Fibroblast of skin of back (primary cell): ENCODE results near the gene POU3F3.

Experiments used
- DNase-seq: peaks from one replicate; pipeline ENCODE4 v3.0.0-alpha.2; 2013

POU3F3 gene

DNA sequence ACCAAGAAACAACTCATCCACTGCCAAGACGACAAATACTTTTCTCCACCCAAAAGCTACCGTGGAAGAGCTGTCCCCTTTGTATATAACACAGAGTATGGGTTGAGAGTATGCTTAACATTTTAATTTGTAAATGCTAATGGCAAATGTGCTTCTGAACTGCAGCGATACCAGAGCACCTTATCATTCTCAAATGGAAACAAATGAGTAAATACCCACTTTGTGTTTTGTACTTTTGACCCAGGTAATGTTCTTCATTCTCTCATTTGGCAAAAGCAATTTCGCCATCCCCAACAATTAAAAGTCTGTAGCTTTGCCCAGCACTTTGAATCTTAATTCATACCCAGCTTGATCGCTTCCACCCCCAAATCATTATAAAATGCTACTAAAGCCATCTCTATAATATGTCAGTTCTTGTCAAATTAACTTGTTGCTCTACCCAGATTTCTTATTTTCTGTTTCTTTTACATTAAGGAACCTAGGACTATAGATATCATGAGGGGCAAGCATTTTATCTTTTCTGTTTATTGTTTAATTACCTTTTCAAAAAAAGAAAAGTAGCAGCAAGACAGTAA lies 6.2 kb upstream of the POU3F3 start:
- DNase-seq = no peak

DNA sequence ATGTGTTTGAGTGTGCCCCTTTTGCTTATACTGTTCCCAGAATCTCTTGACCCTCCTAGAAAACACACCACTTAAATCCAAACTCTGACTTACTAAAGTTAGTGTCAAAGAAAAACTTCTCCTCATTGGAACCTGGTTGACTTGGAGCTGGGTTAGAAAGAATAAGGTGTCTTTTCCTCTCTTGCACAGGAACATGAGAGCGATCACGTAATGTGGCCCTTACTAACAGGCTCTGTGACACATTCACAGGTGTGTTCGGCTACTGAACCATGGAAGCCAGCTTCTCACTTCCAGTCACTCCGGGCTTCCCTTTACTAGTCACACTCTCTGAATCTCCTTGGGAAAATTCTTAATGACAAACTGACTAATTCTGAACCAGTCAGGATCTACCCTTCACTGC lies 5.4 kb upstream of the POU3F3 start:
- DNase-seq = no peak

DNA sequence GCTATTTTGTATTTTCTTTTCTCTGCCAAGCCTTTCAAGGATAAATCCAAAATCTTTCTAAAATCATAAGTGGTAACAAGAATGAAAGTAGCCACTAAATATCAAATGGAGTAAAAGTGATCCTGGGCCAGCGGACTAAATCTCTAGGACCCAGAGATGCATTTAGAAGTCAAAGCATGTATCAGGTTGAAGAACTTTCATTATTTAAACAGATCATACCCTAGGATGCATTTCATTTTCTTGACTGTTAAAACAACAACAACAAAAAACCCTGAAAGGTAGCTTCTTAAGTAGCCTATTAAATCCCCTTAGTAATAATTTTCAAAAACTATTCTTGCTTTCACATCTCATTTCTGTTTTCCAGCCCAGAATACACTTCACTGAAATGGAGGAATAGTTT lies 4.8 kb upstream of the POU3F3 start:
- DNase-seq = no peak

DNA sequence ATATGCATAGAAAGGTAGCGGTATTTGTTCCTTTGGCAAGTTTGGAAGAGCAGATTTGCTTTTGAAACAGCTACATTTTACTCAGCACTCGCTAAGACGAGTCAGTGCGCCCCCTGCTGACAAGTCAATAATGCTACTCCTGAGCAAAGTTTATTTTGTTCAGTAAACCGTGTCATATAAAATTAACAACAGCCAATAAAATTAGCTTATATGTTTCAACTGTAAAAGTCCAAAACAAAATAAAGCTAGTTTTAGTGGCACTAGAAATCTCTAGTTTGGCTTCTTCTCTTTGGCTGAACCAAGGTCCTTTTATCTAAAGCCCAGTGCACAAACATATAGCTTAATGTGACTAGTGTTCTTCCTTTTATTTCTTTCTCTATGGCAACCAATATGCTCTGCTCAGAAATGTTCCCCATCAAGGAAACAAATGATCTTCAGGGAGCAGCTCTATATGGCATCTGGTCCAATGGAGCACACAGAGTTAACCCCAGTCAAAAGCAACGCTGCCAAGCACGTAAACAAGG lies 4.2 kb upstream of the POU3F3 start:
- DNase-seq = peak; percentile 54

DNA sequence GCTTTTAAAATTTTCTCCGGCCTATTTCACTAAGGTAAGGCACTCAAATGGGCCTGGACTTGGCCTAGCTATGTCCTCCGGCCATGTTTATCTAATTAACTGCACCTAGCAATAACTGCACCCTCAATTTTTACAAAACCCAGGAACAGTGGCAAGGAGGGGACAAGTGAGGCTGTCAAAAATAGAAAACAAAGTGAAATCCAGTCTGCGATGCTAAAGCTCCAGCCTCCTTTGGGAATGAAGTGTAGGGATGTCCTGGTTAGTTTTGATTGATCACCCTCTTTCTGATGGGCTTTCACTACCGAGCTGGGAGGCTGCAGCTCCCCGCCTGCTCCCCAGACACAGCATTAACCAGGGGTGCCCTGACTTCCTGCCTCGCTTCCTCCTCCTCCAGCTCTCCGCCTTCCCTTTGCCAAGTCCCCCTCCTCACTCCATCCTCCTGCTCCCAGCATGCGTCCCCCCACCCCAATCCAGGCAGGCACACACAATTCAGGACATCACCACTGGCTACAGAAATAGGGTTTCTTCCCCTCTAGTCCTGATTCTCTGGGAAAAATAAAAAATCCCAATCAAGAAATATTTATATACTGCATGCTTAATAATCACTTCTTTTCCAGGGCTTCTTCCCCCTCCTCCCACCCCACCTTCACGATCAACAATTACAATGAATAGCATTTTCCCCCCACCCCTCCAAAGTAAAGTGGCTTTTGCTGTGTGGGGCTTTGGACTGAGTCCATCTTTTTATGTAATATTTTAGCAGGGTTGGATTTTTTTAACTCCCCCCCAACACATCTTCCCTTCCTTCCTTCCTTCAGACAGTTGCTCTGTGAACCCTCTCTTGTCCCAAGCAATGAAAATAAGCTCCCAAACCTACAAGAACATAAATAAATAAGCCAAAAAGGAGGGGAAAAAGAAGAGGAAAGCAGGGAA lies 3.3 kb upstream of the POU3F3 start:
- no peak for DNase-seq

DNA sequence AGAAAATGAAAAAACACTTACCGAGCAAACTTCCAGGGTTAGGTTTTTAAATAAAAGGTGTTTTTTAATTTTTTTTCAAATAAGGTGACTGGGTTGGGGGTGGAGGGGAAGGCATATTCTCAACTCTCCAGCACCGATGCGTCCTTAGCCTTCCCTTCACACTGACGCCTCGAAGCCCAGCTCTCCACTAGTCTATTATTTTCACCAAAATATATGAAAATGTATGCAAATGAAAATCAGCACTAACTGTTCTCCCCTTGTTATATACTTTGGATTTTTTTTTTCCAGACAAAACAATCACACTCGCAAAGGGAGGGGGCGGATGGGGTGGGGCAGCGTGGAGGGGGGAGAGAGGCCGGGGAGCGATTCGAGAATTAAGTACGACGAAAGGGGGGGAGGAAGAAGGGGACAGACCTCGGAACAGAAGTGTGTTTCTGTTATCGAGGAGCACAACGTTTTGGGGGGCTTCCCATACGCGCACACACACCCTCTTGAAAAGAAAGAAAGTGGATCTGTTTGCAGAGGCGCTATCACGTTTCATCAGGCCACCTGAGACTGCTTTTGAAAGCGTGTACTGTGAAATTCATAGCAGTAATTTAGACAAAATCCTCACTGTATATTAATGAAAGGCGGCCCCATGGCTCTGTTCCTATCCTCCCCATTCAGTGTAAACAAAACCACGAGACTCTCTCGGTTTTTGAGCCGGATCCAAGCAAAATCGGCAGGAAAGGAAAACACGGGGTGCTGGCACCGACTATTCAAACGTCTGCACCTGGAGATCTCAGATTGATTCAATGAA lies 2.4 kb upstream of the POU3F3 start:
- DNase-seq = no peak

DNA sequence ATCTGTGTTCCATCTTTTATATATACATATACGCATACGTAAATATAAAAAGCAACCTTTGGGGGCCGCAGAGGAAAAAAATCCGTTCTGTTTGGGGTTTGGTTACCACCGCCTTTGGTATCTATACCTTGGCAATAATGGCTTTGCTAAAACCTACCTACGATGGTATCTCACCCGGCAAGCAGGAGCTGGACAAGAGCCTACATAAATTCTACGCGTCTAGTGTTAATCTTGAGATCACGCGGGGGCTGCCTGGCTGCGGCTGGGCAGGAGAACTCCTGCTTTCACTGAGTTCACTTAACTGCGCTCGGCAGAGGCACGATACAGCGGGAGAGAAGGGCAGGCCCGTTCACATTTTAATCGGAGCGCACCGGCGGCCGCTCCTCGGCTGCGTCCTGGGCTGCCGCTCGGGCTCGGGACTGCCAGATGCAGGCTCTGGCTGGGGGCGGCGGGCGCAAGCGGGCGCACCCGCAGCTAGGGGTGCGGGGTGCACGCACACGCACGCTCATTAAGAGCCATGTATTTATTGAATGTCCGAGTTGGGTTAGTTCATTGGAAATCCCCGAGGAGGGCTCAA lies 1.7 kb upstream of the POU3F3 start:
- no peak for DNase-seq

DNA sequence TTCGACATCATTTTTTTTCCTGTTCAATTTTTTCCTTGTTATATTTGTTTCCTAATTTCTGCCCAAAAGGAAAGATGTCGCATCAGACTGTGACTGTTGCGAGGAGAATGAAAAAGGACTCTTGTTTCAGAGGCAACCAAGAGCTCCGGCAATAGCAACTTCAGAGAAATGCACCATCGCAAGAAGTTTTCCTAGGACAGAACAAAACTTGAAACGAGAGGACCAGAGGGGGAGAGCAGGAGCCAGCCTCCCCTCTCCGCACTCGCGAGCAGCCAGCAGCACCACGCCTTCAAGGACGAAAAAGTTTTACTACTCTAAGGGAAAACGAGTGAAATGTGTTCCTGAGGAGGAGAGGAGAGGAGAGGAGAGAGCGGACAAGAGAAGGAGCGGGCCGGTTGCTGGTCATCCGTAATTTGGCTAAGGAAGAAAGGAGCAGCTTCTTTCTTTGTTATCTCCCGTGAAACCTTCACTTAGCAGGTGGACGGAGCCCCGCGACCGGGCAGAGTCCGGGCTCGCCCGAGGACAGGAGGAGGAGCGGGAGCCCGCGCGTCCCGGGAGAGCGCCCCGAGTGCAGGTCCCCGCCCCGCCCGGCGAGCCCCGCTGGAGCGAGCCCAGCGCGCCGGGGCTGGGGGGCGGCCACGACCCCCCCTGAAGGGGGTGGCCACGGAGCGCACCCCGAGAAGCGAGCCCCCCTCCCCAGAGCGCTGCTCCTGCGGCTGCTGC lies 744 bp downstream of the POU3F3 start:
- no peak for DNase-seq

DNA sequence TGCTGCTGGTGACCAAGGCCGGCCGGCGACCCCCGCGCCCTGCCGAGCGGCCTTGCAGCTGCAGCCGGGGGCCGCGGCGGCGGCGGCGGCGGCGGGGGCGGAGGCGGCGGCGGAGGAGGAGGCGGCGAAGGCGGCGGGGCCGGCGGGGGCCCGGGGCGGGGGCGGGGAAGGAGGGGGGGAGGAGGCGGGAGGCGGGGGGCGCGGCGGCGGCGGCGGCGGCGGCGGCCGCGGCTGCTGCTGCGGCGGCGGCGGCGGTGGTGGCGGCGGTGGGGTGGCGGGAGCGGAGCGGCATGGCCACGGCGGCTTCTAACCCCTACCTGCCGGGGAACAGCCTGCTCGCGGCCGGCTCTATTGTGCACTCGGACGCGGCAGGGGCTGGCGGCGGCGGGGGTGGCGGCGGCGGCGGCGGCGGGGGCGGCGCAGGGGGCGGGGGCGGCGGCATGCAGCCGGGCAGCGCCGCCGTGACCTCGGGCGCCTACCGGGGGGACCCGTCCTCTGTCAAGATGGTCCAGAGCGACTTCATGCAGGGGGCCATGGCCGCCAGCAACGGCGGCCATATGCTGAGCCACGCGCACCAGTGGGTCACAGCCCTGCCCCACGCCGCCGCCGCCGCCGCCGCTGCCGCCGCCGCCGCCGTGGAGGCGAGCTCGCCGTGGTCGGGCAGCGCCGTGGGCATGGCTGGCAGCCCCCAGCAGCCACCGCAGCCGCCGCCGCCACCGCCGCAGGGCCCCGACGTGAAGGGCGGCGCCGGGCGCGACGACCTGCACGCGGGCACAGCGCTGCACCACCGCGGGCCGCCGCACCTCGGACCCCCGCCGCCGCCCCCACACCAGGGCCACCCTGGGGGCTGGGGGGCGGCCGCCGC lies 1.5 kb downstream of the POU3F3 start:
- DNase-seq = no peak

DNA sequence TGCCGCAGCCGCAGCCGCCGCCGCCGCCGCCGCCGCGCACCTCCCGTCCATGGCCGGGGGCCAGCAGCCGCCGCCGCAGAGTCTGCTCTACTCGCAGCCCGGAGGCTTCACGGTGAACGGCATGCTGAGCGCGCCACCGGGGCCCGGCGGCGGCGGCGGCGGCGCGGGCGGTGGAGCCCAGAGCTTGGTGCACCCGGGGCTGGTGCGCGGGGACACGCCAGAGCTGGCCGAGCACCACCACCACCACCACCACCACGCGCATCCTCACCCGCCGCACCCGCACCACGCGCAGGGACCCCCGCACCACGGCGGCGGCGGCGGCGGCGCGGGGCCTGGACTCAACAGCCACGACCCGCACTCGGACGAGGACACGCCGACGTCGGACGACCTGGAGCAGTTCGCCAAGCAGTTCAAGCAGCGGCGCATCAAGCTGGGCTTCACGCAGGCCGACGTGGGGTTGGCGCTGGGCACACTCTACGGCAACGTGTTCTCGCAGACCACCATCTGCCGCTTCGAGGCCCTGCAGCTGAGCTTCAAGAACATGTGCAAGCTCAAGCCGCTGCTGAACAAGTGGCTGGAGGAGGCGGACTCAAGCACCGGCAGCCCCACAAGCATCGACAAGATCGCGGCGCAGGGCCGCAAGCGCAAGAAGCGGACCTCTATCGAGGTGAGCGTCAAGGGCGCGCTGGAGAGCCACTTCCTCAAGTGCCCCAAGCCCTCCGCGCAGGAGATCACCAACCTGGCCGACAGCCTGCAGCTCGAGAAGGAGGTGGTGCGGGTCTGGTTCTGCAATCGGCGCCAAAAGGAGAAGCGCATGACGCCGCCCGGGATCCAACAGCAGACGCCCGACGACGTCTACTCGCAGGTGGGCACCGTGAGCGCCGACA lies 2.4 kb downstream of the POU3F3 start:
- no peak for DNase-seq

DNA sequence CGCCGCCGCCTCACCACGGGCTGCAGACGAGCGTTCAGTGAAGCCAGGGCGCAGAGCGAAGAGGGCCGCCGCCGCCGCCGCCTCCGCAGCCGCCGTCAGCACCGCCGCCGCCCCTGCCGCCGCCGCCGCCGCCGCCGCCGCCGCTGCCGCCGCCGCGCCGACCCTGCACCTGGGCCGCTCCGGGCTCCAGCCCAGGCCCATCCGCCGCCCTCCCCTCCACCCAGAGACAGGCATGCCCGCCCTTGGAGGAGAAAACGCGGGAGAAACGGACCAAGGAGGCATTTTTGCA lies 3.0 kb downstream of the POU3F3 start:
- DNase-seq = no peak

DNA sequence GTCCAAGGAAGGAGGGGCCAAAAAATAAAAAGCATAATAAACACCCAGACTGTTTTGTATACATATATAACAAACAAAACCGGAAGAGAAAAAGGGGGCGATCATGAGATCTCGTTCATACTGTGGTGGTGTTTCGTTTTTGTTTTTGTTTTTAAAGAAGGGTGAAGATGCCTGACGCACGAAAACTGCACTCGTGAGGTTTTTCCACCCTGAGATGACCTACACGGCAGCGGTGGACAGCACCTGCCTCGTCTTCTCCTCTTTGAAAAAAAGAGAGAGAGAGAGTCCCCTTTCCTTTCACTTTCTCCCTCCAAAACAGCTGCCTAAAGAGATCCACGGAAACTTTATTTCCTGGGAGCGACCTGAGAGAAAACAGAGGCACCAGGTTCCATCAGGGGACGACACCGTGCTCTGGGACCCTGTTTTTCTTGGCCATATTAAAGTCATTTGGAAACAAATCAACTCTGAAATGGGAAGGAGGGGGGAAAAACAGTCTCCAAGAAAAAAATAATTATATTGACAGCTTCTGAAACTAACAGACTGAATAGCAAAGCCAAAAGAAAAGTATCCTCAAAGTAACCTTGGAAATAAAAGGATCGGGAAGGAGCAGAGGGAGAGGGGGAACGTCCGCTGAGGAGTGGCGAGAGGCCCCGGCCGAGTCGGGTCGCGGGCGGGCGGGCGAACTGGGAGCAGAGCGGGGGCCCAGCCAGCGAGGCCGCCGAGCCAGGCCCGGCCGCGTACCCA lies 3.5 kb downstream of the POU3F3 start:
- DNase-seq = no peak

DNA sequence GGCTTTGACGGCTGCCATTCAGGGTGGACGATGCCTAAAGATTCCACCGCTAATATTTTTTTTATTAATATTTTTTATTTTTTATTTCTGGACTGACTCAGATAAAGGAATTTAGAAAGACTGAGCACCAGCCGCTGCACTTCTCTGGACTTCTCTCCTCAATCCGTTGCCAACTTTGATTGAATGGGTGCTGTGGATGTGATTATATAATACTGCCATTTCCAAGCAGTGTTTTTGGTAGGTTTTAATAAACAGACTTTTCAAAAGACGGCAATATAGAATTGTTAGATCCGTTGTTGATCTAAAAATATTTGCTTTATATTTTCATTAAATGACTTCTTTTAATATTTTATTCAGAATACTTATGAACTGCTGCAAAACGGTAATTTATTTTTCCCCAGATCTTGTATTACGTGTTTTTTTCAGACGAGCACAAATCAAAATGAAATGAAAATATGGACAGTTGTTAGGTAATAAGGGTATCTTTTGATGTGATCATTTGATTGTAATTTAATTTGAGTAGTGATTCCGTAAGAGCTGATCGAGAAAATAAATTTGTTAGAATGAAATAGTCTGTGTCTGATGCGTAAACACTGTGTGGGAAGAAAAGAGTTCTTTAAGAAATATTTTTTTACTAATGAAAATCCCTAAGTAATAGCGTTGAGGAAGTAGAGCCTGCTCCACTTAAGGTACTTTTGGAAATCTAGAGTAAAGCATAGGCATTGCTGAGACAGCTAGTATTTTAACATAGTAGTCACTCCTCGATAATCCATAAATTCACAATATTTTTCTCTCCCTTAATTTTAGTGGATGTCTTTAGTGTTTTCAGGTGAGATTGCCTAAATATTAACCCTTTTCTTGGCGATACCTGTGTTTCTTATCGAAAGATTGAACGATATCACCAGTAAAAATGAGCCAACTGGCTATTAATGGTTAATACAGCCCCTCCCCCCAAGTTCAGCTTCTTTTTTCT lies 4.4 kb downstream of the POU3F3 start:
- no peak for DNase-seq

DNA sequence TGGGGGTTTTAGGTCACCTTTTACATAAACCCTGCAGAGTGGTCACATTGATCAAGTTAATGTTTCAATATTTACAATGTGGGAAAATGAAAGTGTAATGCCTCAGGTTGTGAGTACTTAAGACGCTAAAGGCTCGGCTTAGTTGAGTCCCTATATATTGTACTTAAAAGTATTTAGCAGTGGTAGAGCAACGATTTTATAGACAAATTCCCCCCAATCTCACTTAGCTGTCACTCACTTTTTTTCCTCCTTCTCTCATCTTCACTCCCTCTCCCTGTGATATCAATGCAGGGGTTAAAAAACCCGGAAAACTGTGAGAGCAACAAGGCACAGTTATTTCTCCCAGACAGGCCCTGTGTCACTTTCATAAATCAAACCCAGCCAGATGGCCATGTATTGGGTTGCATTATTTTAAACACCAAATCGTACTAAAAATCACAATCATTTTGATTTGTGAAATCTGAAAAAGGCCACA lies 5.4 kb downstream of the POU3F3 start:
- DNase-seq = no peak

DNA sequence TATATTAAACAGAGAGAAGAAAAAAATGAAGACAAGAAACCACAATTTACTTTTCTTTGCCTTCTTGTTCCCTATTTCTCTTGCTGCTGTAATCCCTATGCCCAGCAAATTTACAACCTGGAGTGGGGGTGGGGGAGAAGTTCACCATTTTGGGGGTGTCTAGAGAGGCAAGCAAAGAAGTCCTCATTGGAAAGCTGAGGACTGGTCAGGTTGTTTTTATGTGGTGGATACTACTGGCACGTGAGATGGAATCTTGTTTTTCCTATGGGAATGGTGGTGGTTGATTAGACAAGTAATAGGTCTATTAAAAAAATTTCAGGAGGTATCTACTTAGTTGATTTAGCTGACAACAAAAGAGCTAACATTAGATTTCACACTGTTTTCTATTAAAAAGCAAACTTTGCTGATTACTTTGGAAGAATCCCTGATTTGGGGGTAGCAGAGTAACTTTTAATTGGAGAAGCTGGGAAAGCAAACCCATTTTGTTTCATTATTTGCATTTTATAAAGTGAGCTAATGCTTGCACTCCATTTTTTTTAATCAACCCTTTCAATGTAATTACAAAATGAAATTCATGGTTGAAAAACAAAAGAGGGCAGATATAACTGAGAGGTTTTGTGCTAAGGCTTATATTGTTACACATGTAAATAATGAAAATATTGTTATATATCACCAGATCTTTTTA lies 6.0 kb downstream of the POU3F3 start:
- no peak for DNase-seq

DNA sequence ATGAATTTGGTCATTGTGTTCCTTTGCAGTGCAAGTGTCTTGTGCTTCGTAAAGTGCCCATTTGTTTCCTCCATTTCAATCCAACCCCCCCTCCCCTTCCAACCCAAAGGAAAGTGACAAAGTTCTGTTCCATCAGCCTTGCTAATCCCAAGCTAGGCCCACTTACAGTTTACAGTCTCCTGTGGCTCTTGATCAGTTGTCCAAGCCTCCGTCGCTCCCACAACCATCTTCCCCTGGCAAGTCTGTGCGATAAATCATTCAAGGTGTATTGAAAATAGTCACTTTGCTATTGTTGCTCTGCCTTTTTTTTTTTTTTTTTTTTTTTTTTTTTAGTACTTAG lies 6.5 kb downstream of the POU3F3 start:
- no peak for DNase-seq

DNA sequence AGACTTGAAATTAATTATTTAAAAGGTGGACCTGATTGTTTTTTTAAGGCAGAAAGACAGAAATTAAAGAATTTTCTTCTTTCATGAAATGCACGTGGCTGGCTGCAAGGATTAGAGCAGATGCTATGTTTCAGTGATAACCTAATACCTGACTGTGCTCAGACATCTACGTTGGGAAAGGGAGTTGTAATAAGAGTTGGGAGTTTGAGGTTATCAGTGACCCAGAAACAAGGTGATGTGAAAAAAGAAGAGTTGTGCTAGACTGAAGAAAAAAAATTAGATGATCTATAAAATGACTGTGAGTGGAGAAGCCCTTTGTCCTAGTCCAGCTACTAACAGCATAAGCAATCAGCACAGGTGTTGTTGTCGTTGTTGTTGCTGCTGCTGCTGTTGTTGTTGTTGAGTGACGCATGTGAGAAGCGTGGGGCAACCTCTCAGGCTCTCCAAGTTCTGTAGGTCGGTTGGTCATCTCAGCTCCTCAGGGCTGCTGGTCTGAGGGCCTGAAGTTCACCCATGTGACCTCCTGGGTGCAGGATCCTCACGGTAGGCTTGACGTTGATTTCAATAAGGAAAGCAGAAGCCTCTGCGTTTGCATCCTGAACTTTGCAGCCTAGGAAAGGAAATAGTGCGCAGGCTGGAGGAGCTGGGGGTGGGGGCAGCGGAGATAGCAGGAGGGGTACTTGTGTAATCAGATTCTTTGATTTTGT lies 7.6 kb downstream of the POU3F3 start:
- DNase-seq = no peak
